ENCODE measurements around the gene SFT2D3. TPM values are rescaled to one million over a fixed set of nuclear protein-coding genes. Genes with fewer than 3 reads are reported as not detected.

Gene SFT2D3, protein sequence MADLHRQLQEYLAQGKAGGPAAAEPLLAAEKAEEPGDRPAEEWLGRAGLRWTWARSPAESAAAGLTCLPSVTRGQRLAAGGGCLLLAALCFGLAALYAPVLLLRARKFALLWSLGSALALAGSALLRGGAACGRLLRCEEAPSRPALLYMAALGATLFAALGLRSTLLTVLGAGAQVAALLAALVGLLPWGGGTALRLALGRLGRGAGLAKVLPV
- polyA plus RNA-seq (2013, experiment 1 of 2): 8.6 TPM
- 10.7 TPM for polyA plus RNA-seq (2013, experiment 2 of 2)

DNA sequence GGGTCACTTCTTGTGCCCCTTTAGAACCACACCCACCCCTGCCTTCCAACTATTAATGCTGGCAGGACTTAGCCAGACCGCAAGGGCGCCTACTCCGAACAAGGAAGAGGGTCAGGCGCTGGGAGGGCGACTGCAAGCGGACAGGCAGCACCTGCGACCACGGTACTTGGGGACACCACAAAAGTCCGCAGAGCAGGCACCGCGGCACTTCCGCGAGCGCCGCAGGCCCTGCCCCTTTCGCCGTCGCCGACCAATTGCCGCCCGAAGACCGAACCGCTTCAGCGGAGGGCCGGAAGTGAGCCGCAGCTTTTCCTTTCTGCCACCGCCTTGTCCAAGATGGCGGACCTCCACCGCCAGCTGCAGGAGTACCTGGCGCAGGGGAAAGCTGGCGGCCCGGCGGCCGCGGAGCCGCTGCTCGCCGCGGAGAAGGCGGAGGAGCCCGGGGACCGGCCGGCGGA is at the start of gene SFT2D3:
Gene SFT2D3 (plus strand): TSS at position 305 of the 458 bp plus-strand sequence. CDS start 32 bp downstream, at position 337.
- H3K27me3 ChIP-seq (ENCODE audit: insufficient read depth, low read length): no peaks in the 10 kb centered on the region
- peak within 1 kb of the TSS; percentile 95 for H3K27ac ChIP-seq (ENCODE audit: low read depth, low read length)
- peaks cover 16% of the 10 kb centered on the region for H3K4me1 ChIP-seq (ENCODE audit: insufficient read depth, low read length)
- peaks cover 19% of the 10 kb centered on the region for H3K36me3 ChIP-seq (ENCODE audit: insufficient read depth, low read length)
- WGBS: under 1% methylated on average over 44 of the region's 44 CpGs
- H3K9ac ChIP-seq (ENCODE audit: low read depth, low read length): peak within 1 kb of the TSS; percentile 99
- H3K4me3 ChIP-seq (ENCODE audit: low read length): peak within 1 kb of the TSS; percentile 82
- H3K9me3 ChIP-seq (ENCODE audit: insufficient read depth, low read depth, low read length): no peaks in the 10 kb centered on the region

DNA sequence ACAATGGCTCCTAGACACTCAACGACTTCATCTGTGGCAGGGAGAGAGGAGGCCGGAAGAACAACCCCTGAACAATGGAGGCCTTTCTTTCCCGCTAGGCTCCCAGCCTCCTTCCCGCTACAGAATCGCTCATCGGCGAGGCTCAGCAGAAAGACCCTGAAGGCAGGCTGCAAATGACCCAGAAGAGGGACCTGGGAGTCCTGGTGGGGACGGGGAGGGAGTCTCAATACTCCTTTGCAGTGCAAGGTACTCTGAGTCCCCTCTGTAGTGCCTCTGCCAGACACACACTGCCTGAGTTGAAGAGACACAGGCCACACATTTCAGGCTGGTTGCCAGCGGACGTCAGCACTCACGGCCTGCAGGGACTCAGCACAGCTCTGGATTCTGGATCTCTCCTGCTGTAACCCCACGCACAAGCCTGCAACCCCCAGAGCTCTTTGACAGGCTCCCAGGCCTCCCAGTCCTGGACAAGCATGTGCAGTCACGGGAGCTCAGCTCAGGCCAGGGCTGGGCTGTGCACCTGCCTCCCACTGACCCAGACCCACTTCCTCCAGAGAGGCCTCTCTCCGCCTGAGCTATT is 49.2 kb upstream of the SFT2D3 start:
- H3K4me3 ChIP-seq (ENCODE audit: low read length): no peak overlapping the region
- H3K9ac ChIP-seq (ENCODE audit: low read depth, low read length): no peak overlapping the region
- no peaks in the 10 kb centered on the region for H3K36me3 ChIP-seq (ENCODE audit: insufficient read depth, low read length)
- no peaks in the 10 kb centered on the region for H3K9me3 ChIP-seq (ENCODE audit: insufficient read depth, low read depth, low read length)
- no peak overlapping the region for H3K27ac ChIP-seq (ENCODE audit: low read depth, low read length)
- no peaks in the 10 kb centered on the region for H3K27me3 ChIP-seq (ENCODE audit: insufficient read depth, low read length)
- WGBS: 91% methylated on average over 14 of the region's 14 CpGs
- H3K4me1 ChIP-seq (ENCODE audit: insufficient read depth, low read length): peaks cover 7% of the 10 kb centered on the region; the same call in 1 of the 2 replicates

DNA sequence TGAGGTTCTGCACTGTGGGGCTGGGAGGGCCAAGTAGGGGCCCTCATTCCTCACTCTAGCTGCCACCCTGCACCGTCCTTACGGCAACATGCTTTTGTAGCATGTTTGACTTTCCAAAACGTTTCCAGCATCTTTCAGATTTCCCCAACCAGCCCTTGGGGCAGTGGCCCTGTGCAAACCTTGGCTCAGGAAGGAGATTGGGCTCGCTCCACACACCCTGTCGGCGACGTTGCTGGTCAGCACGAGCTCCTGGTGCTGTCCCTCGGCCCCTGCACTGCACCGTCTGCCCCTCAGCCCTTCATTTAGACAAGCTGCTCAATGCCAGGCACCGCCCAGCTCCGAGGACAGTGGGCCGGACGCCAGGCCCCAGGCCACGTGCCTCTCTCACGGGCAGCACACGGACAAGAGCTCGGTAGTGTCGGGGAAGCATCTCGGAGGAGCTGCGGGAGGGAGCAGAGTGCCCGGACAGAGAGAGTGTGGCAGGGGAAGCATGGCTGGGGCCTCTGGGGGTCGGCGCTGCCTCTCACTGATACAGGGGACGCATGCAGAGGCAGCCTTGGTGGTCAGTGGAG is 48.4 kb upstream of the SFT2D3 start:
- Histone ChIP-seq H3K9me3 (ENCODE audit: insufficient read depth, low read depth, low read length) (no peaks in the 10 kb centered on the region), H3K27ac (ENCODE audit: low read depth, low read length) (no peak overlapping the region), H3K27me3 (ENCODE audit: insufficient read depth, low read length) (no peaks in the 10 kb centered on the region), H3K9ac (ENCODE audit: low read depth, low read length) (no peak overlapping the region), H3K36me3 (ENCODE audit: insufficient read depth, low read length) (no peaks in the 10 kb centered on the region), H3K4me1 (ENCODE audit: insufficient read depth, low read length) (peaks cover 7% of the 10 kb centered on the region; the same call in 1 of the 2 replicates), H3K4me3 (ENCODE audit: low read length) (no peak overlapping the region)
- 84% methylated on average over 25 of the region's 25 CpGs for WGBS

DNA sequence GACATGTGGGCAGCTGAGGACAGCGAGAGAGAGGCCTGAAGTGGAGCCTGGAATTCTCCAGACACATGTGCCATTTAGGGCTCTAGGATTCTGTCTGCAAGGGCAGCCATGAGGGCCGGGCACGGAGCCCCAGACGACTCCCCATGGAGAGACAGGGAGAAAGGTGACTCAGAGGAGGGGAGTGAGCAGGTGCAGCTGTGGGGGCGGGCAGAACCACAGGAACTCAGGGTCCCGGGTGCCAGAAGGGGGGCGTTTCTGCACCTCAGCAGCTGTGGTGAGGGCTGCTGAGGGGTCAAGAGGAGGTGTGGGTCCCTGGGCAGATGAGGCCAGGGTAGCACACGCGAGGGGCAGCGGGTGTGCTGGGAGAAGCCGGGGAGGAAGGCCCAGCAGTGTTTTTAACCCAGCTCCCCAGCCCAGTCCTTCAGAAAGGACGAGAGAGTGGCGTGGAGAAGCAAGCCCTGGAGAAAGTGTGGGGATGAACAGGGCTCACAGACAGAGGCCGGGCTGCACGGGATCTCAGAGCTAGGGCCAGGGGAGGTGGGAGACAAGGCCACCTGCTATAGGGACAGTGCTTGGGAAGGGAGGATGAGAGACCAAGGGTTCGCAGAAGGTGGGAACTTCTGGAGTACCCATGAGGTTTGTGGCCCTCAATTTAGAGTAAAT is 47.7 kb upstream of the SFT2D3 start:
- H3K36me3 ChIP-seq (ENCODE audit: insufficient read depth, low read length): no peaks in the 10 kb centered on the region
- peaks cover 7% of the 10 kb centered on the region; the same call in 1 of the 2 replicates for H3K4me1 ChIP-seq (ENCODE audit: insufficient read depth, low read length)
- no peak overlapping the region for H3K27ac ChIP-seq (ENCODE audit: low read depth, low read length)
- no peaks in the 10 kb centered on the region for H3K27me3 ChIP-seq (ENCODE audit: insufficient read depth, low read length)
- H3K9ac ChIP-seq (ENCODE audit: low read depth, low read length): no peak overlapping the region
- 82% methylated on average over 16 of the region's 16 CpGs for WGBS
- no peaks in the 10 kb centered on the region for H3K9me3 ChIP-seq (ENCODE audit: insufficient read depth, low read depth, low read length)
- no peak overlapping the region for H3K4me3 ChIP-seq (ENCODE audit: low read length)

DNA sequence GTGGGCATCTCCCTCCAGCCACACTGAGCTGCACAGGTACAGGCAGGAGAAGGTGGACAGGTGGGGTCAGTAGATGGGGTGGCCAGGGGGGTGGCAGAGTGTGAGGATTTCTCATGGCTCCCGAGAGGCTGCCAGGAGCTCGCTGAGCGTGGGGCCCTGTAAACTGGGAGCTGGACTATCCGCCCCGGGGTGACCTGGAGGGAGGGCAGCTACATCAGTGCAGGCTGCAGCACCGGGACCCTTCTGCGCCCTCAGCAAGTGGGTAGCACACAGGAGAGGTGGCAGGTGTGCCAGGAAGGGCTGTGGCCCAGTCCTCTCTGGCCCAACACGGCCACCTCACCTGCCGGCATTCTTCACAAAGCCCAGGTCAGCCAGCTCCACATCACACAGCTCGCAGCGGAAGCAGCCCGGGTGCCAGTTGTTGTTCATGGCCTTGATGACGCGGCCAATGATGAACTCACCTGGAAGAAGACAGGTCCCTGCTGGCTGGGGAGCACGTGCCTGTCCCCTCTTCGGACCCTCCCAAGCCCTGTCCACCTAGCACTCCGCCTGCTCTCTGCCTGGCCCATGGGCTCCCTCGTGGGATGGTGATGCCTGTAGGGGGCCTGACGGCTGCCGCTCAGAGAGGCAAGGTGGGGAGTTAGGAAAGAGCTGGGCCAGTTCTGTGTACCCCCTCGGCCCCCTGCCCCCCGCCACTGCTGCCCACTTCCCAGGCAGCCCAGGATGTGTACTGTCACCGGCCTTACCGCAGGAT is 47.0 kb upstream of the SFT2D3 start:
- H3K4me1 ChIP-seq (ENCODE audit: insufficient read depth, low read length): peaks cover 7% of the 10 kb centered on the region; the same call in 1 of the 2 replicates
- H3K27ac ChIP-seq (ENCODE audit: low read depth, low read length): no peak overlapping the region
- H3K4me3 ChIP-seq (ENCODE audit: low read length): no peak overlapping the region
- 95% methylated on average over 24 of the region's 24 CpGs for WGBS
- H3K9ac ChIP-seq (ENCODE audit: low read depth, low read length): no peak overlapping the region
- no peaks in the 10 kb centered on the region for H3K27me3 ChIP-seq (ENCODE audit: insufficient read depth, low read length)
- no peaks in the 10 kb centered on the region for H3K9me3 ChIP-seq (ENCODE audit: insufficient read depth, low read depth, low read length)
- H3K36me3 ChIP-seq (ENCODE audit: insufficient read depth, low read length): no peaks in the 10 kb centered on the region

DNA sequence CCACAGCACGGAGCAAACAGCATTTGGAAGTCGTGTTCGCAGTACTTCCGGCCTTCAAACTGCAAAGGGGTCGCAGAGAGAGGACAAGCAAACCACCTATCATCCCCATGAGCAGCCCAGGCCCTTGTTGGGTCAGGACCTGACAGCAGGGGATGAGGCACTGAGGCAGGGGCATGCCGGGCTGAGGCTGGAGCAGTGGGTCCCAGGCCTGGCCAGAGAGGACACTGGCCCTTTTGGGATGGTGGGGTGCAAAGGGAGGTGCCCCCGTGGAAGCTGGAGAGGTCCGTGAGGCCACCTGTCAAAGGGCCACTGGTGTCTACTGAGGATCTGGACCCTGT is 46.5 kb upstream of the SFT2D3 start:
- H3K9me3 ChIP-seq (ENCODE audit: insufficient read depth, low read depth, low read length): no peaks in the 10 kb centered on the region
- H3K36me3 ChIP-seq (ENCODE audit: insufficient read depth, low read length): no peaks in the 10 kb centered on the region
- 92% methylated on average over 8 of the region's 8 CpGs for WGBS
- no peak overlapping the region for H3K9ac ChIP-seq (ENCODE audit: low read depth, low read length)
- peaks cover 7% of the 10 kb centered on the region; the same call in 1 of the 2 replicates for H3K4me1 ChIP-seq (ENCODE audit: insufficient read depth, low read length)
- no peak overlapping the region for H3K27ac ChIP-seq (ENCODE audit: low read depth, low read length)
- H3K4me3 ChIP-seq (ENCODE audit: low read length): no peak overlapping the region
- H3K27me3 ChIP-seq (ENCODE audit: insufficient read depth, low read length): no peaks in the 10 kb centered on the region

DNA sequence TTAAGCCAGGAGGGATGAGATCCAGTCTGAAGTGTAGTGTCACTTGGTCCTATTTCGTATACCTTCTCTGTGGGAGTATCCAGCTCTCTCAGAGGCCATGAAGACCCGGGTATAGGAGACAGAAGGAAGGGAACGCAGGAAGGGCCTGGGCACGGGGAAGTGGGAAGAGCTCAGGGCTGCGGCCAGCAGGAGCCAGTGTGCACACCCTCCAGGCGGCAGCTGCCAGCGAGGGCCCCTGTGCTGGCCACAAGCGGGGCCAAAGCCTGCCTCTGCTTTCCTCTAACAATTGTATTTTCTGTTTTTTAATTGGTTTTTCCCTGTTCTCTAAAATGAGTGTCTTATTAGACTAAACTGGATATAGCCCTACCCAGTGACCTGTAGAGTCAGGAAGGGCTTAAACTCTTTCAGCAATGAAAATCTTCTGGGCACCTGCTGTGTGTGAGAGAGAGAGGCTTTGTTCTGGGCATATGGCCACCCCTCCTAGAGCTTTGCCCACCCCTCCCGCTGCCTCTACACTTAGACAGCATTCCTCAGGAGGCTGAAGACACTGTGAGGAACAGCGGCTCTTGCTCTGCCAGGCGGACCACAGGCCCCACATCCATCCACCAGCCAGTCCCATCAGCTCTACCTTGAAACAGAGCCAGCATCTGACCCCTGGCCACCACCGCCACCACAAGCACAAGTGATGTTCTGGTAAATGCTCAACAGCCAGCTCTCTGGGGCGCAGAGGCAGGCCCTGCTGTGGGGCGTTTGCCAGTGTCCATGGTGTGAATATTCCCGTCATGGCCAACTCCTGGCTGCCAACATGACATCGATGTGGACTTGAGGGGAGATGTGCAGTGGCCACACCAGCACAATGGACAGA is 45.9 kb upstream of the SFT2D3 start:
- no peaks in the 10 kb centered on the region for H3K9me3 ChIP-seq (ENCODE audit: insufficient read depth, low read depth, low read length)
- H3K4me1 ChIP-seq (ENCODE audit: insufficient read depth, low read length): peaks cover 7% of the 10 kb centered on the region; the same call in 1 of the 2 replicates
- no peaks in the 10 kb centered on the region for H3K27me3 ChIP-seq (ENCODE audit: insufficient read depth, low read length)
- H3K36me3 ChIP-seq (ENCODE audit: insufficient read depth, low read length): no peaks in the 10 kb centered on the region
- no peak overlapping the region for H3K4me3 ChIP-seq (ENCODE audit: low read length)
- no peak overlapping the region for H3K9ac ChIP-seq (ENCODE audit: low read depth, low read length)
- 86% methylated on average over 16 of the region's 16 CpGs for WGBS
- H3K27ac ChIP-seq (ENCODE audit: low read depth, low read length): no peak overlapping the region

DNA sequence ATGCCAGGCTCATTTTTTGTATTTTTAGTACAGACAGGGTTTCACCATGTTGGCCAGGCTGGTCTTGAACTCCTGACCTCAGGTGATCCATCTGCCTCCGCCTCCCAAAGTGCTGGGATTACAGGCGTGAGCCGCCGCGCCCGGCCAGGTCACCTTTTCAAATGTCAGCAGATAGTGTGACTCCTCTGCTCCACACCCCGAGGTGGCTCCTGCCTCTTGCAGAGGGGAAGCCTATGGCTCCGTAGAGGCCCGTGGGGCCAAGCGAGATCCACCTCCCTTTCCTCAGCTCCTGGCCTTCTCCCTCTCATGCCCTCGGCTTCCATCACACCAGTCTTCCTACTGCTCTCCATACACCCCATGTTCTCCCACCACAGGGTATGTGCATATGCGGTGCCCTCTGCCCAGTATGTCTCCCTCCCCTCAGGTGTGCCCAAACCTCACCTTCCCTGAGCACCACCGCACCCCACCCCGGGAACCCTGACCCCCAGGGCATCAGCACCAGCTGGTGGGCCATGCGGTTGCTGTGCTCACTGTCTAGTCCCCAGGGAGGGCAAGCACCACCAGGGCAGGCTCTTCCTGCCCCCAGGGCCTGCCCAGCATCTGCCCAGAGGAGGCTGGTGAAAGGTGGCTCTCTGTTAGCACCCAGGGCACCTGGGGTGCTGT is 44.6 kb upstream of the SFT2D3 start:
- WGBS: 95% methylated on average over 15 of the region's 15 CpGs
- Histone ChIP-seq H3K4me3 (ENCODE audit: low read length) (no peak overlapping the region), H3K9ac (ENCODE audit: low read depth, low read length) (no peak overlapping the region), H3K4me1 (ENCODE audit: insufficient read depth, low read length) (peaks cover 7% of the 10 kb centered on the region; the same call in 1 of the 2 replicates), H3K27ac (ENCODE audit: low read depth, low read length) (no peak overlapping the region), H3K9me3 (ENCODE audit: insufficient read depth, low read depth, low read length) (no peaks in the 10 kb centered on the region), H3K36me3 (ENCODE audit: insufficient read depth, low read length) (no peaks in the 10 kb centered on the region), H3K27me3 (ENCODE audit: insufficient read depth, low read length) (no peaks in the 10 kb centered on the region)

DNA sequence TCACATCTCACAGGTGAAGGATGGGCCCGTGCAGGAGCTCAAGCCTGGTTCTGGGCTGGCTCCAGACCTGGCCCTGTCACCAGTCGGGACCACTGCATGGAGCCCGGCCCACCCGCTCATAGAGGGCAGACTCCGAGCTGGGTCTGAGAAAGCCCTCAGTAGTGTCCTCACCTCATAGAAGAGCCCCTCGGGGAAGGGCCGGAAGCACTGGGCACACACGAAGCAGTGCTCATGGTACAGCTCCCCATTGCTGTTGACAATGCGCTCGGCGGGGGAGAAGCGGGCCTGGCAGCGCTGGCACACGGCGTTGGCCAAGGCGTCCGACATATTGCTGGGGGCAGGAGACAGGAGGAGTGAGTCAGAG is 44.1 kb upstream of the SFT2D3 start:
- Histone ChIP-seq H3K27me3 (ENCODE audit: insufficient read depth, low read length) (no peaks in the 10 kb centered on the region), H3K9ac (ENCODE audit: low read depth, low read length) (no peak overlapping the region), H3K9me3 (ENCODE audit: insufficient read depth, low read depth, low read length) (no peaks in the 10 kb centered on the region), H3K36me3 (ENCODE audit: insufficient read depth, low read length) (no peaks in the 10 kb centered on the region), H3K27ac (ENCODE audit: low read depth, low read length) (no peak overlapping the region), H3K4me3 (ENCODE audit: low read length) (no peak overlapping the region), H3K4me1 (ENCODE audit: insufficient read depth, low read length) (peaks cover 7% of the 10 kb centered on the region; the same call in 1 of the 2 replicates)
- 96% methylated on average over 17 of the region's 17 CpGs for WGBS

DNA sequence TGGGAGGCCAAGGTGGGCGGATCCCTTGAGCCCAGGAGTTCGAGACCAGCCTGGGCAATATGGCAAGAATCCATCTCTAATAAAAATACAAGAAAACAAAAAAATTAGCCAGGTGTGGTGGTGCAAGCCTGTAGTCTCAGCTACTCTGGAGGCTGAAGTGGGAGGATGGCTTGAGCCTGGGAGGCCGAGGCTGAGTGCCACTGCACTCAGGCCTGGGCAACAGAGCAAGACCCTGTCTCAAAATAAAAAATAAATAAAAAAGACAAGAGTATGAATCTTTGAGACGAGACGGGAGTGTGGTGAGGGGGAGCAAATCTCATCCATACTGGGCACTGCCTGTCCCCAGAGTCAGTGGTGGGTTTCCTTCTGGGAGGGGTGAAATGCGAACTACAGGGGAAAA is 43.2 kb upstream of the SFT2D3 start:
- Histone ChIP-seq H3K36me3 (ENCODE audit: insufficient read depth, low read length) (no peaks in the 10 kb centered on the region), H3K4me3 (ENCODE audit: low read length) (no peak overlapping the region), H3K27ac (ENCODE audit: low read depth, low read length) (no peak overlapping the region), H3K9me3 (ENCODE audit: insufficient read depth, low read depth, low read length) (no peaks in the 10 kb centered on the region), H3K9ac (ENCODE audit: low read depth, low read length) (no peak overlapping the region), H3K4me1 (ENCODE audit: insufficient read depth, low read length) (peaks cover 7% of the 10 kb centered on the region; the same call in 1 of the 2 replicates), H3K27me3 (ENCODE audit: insufficient read depth, low read length) (peaks cover 5% of the 10 kb centered on the region)
- WGBS: 90% methylated on average over 5 of the region's 6 CpGs

All from HUES64 (cell line).